ENCODE measurements around the gene KRT20. TPM values are rescaled to one million over a fixed set of nuclear protein-coding genes. Genes with fewer than 3 reads are reported as not detected.
"Not testable (repeated sequence)": the region's sequence is repeated elsewhere in the genome, so short reads cannot be mapped to it uniquely, and the experiment has no call there.

Gene KRT20
- total RNA-seq, 4 donors from 2014 or later = not detected

DNA sequence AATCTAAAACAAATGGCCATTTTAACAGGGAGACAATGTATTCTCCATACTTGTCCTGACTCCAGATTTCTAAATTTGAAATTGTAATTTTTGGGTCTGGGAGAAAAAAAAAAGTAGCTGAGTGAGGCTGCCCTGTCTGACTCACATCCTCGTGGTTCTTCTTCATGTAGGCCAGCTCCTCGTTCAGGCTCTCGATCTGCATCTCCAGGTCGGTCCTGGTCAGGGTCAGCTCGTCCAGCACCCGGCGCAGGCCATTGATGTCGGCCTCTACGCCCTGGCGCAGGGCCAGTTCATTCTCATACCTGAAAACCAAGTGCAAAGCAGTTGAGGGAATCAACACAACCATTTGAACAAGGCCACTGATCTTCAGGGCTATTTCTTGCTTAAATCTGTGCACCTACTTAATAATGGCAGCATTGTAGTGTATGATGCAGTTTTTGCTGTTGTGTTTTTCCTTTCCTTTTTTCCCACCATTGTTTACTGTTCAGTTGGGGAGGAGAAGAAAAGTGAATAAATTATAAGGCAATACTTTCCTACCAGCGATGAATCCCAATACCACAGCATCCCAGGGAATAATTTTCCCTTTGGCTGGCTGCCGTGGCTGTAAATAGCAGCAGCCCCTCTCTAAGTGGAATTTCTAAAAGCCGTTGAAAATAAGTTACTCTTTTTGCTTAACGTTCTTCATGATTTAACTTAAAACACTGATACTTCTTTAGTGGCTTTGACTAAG is 20.2 kb downstream of the KRT20 start:
- Histone ChIP-seq H3K4me3 (no peak overlapping the region), H3K36me3 (no peaks in the 10 kb centered on the region), H3K27me3 (peaks cover 16% of the 10 kb centered on the region), H3K27ac (no peak overlapping the region), H3K4me1 (no peaks in the 10 kb centered on the region), H3K9me3 (no peaks in the 10 kb centered on the region)
- 77 to 82% methylated on average over 12 of the region's 14 CpGs for WGBS, 2 donors (ENCODE audit: low coverage in 1 of 2)
- TF ChIP-seq POLR2AphosphoS5 (IDR thresholded peaks at IDR 0.05) (no peak), EP300 (IDR thresholded peaks at IDR 0.05) (no peak), CTCF (IDR thresholded peaks at IDR 0.05) (no peak), POLR2A (IDR thresholded peaks at IDR 0.05) (no peak)
- no peak for ATAC-seq

- Histone ChIP-seq H3K27me3 (peaks cover 16% of the 10 kb centered on the region), H3K4me3 (no peak overlapping the region), H3K36me3 (no peaks in the 10 kb centered on the region), H3K27ac (no peak overlapping the region), H3K9me3 (no peaks in the 10 kb centered on the region), H3K4me1 (no peaks in the 10 kb centered on the region)
- no peak for ATAC-seq
- TF ChIP-seq POLR2AphosphoS5 (IDR thresholded peaks at IDR 0.05) (no peak), POLR2A (IDR thresholded peaks at IDR 0.05) (no peak), CTCF (IDR thresholded peaks at IDR 0.05) (no peak), EP300 (IDR thresholded peaks at IDR 0.05) (no peak)
- 50 to 70% methylated on average over 6 to 22 of the region's 39 CpGs for whole genome bisulfite sequencing, 2 donors (ENCODE audit: low coverage in 1 of 2)
Observed at GRCh38 chr17:40862985-40863733, 21.9 kb downstream of the KRT20 start.

GRCh38 chr17:40859536-40859935 is 25.5 kb downstream of the KRT20 start:
- Histone ChIP-seq H3K4me1 (no peaks in the 10 kb centered on the region), H3K27me3 (peaks cover 16% of the 10 kb centered on the region), H3K9me3 (no peaks in the 10 kb centered on the region), H3K4me3 (no peak overlapping the region), H3K36me3 (no peaks in the 10 kb centered on the region), H3K27ac (no peak overlapping the region)
- ATAC-seq = no peak
- 63 to 67% methylated on average over 1 to 2 of the region's 2 CpGs for WGBS, 2 donors (ENCODE audit: low coverage in 1 of 2)
- TF ChIP-seq CTCF (IDR thresholded peaks at IDR 0.05) (no peak), POLR2A (IDR thresholded peaks at IDR 0.05) (no peak), EP300 (IDR thresholded peaks at IDR 0.05) (no peak), POLR2AphosphoS5 (IDR thresholded peaks at IDR 0.05) (no peak)

- H3K4me3 ChIP-seq, H3K27me3 ChIP-seq, H3K9me3 ChIP-seq, H3K36me3 ChIP-seq, H3K27ac ChIP-seq, ATAC-seq, H3K4me1 ChIP-seq: not testable (repeated sequence)
- WGBS, 2 donors (ENCODE audit: low coverage in 1 of 2) = 90 to 100% methylated on average over 2 of the region's 2 CpGs
Observed at GRCh38 chr17:40858667-40859066, 26.4 kb downstream of the KRT20 start.

DNA sequence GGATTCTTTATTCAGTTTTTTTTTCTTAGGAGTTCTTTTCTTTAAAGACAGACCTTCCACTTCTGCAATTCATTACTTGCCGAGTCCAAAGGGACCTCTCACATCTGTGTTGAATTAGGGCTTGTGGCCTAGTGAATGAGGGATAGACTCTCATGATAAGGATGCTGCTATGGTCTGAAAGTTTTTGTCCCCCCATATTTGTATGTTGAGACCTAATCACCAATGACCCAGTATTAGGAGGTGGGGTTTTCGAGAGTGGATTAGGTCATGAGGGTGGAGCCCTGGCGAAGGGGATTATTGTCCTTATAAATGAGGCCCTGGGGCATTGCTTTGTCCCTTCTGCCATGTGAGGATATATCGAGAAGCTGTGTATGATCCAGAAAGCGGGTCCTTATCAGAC is 27.5 kb downstream of the KRT20 start:
- no peak for TF ChIP-seq CTCF (IDR thresholded peaks at IDR 0.05)
- TF ChIP-seq EP300 (IDR thresholded peaks at IDR 0.05) = no peak
- TF ChIP-seq POLR2A (IDR thresholded peaks at IDR 0.05) = no peak
- no peak for TF ChIP-seq POLR2AphosphoS5 (IDR thresholded peaks at IDR 0.05)
- WGBS, 2 donors (ENCODE audit: low coverage in 1 of 2) = 82% methylated on average over 5 of the region's 5 CpGs; no CpG with 5 or more reads in 1 of the 2 donors
- no peak for ATAC-seq

More for the DNA sequence above, 27.5 kb downstream of the KRT20 start:
- H3K4me3 ChIP-seq = no peak overlapping the region
- H3K27me3 ChIP-seq = no peaks in the 10 kb centered on the region
- no peaks in the 10 kb centered on the region for H3K4me1 ChIP-seq
- H3K27ac ChIP-seq = peak overlapping the region in 1 of 4 donors; percentile 19
- H3K36me3 ChIP-seq = no peaks in the 10 kb centered on the region
- no peaks in the 10 kb centered on the region for H3K9me3 ChIP-seq

Measured in gastroesophageal sphincter (tissue), 4 donors.